Measurements from ENCODE around the gene APBB3. TPM values are rescaled to one million over a fixed set of nuclear protein-coding genes. Genes with fewer than 3 reads are reported as not detected.

APBB3 gene
- polyA plus RNA-seq, 1 donor from 2014 or later = 131 TPM

GRCh38 chr5:140549237-140550144 lies 14.9 kb downstream of the APBB3 start:
- no peak overlapping the region for H3K9ac ChIP-seq (ENCODE audit: low read length)
- H3K36me3 ChIP-seq (ENCODE audit: insufficient read depth, low read length) = no peaks in the 10 kb centered on the region
- no peak overlapping the region for H3K4me2 ChIP-seq (ENCODE audit: low read length)
- H3K79me2 ChIP-seq (replicated peaks; ENCODE audit: insufficient read depth, low read length) = peaks cover 8% of the 10 kb centered on the region
- H3K9me2 ChIP-seq (ENCODE audit: insufficient read depth, low read length) = no peaks in the 10 kb centered on the region
- no peaks in the 10 kb centered on the region for H3K27me3 ChIP-seq (ENCODE audit: insufficient read depth, low read depth, low read length)
- H3F3A ChIP-seq (ENCODE audit: insufficient read depth, low read length, poor library complexity, severe bottlenecking) = no peaks in the 10 kb centered on the region
- H4K20me1 ChIP-seq (ENCODE audit: insufficient read depth) = no peaks in the 10 kb centered on the region
- TF ChIP-seq CTCF (IDR thresholded peaks at IDR 0.05; ENCODE audit: poor library complexity, severe bottlenecking) (no peak), SMC3 (conservative IDR thresholded peaks at IDR 0.05; ENCODE audit: poor library complexity) (no peak), EP300 (conservative IDR thresholded peaks at IDR 0.05; ENCODE audit: poor library complexity, severe bottlenecking) (no peak), TAF1 (IDR thresholded peaks at IDR 0.05; ENCODE audit: low read depth) (no peak), RAD21 (conservative IDR thresholded peaks at IDR 0.05) (no peak), EZH2 (IDR thresholded peaks at IDR 0.05; ENCODE audit: borderline replicate concordance, insufficient read depth, low read length, poor library complexity, severe bottlenecking) (no peak), MXI1 (conservative IDR thresholded peaks at IDR 0.05; ENCODE audit: poor library complexity, severe bottlenecking) (no peak), REST (IDR thresholded peaks at IDR 0.05; ENCODE audit: borderline replicate concordance) (no peak), POLR2AphosphoS5 (IDR thresholded peaks at IDR 0.05) (no peak)
- H3K9me3 ChIP-seq (ENCODE audit: low read length) = no peaks in the 10 kb centered on the region
- H3K4me3 ChIP-seq (ENCODE audit: low read length) = no peak overlapping the region
- H3K27ac ChIP-seq (ENCODE audit: low read length) = no peak overlapping the region
- no peak overlapping the region for H2AFZ ChIP-seq (ENCODE audit: low read depth, low read length)

GRCh38 chr5:140548791-140549190 lies 15.6 kb downstream of the APBB3 start:
- H4K20me1 ChIP-seq (ENCODE audit: insufficient read depth) = no peaks in the 10 kb centered on the region

More at GRCh38 chr5:140548791-140549190, 15.6 kb downstream of the APBB3 start:
- H3K4me3 ChIP-seq (ENCODE audit: low read length) = no peak overlapping the region
- H3K9me3 ChIP-seq (ENCODE audit: low read length) = no peaks in the 10 kb centered on the region
- no peaks in the 10 kb centered on the region for H3F3A ChIP-seq (ENCODE audit: insufficient read depth, low read length, poor library complexity, severe bottlenecking)
- no peak for TF ChIP-seq RAD21 (conservative IDR thresholded peaks at IDR 0.05)
- no peak for TF ChIP-seq CTCF (IDR thresholded peaks at IDR 0.05; ENCODE audit: poor library complexity, severe bottlenecking)
- TF ChIP-seq MXI1 (conservative IDR thresholded peaks at IDR 0.05; ENCODE audit: poor library complexity, severe bottlenecking) = no peak
- no peak for TF ChIP-seq REST (IDR thresholded peaks at IDR 0.05; ENCODE audit: borderline replicate concordance)
- TF ChIP-seq EZH2 (IDR thresholded peaks at IDR 0.05; ENCODE audit: borderline replicate concordance, insufficient read depth, low read length, poor library complexity, severe bottlenecking) = no peak
- no peak for TF ChIP-seq TAF1 (IDR thresholded peaks at IDR 0.05; ENCODE audit: low read depth)
- TF ChIP-seq POLR2AphosphoS5 (IDR thresholded peaks at IDR 0.05) = no peak
- TF ChIP-seq SMC3 (conservative IDR thresholded peaks at IDR 0.05; ENCODE audit: poor library complexity) = no peak
- no peaks in the 10 kb centered on the region for H3K9me2 ChIP-seq (ENCODE audit: insufficient read depth, low read length)
- peaks cover 7% of the 10 kb centered on the region for H3K79me2 ChIP-seq (replicated peaks; ENCODE audit: insufficient read depth, low read length)
- H3K27ac ChIP-seq (ENCODE audit: low read length) = no peak overlapping the region
- no peak overlapping the region for H3K4me2 ChIP-seq (ENCODE audit: low read length)
- H3K27me3 ChIP-seq (ENCODE audit: insufficient read depth, low read depth, low read length) = no peaks in the 10 kb centered on the region
- H3K36me3 ChIP-seq (ENCODE audit: insufficient read depth, low read length) = no peaks in the 10 kb centered on the region
- H2AFZ ChIP-seq (ENCODE audit: low read depth, low read length) = no peak overlapping the region
- no peak overlapping the region for H3K9ac ChIP-seq (ENCODE audit: low read length)

Data from neural cell (in vitro differentiated cells).